ENCODE results near the gene CTNND1.

The CTNND1 gene

GRCh38 chr11:57777969-57778317, 16.3 kb downstream of the CTNND1 start:
- ChIA-PET CTCF (no interaction called here), POLR2A (ENCODE audit: low non-redundant PET) (interaction anchor here (0.6 to 1.1 kb wide), 2 partner anchors 17 to 137 kb away, joined by 3 read pairs; partner anchors contain the start of gene CTNND1)
- H3K27ac ChIP-seq = peak overlapping the region; percentile 86
- no peak for DNase-seq (ENCODE audit: low spot score)
- no peak for TF ChIP-seq CTCF (conservative IDR thresholded peaks at IDR 0.05; ENCODE audit: low read depth)

GRCh38 chr11:57778318-57779037, 16.9 kb downstream of the CTNND1 start:
- peak; percentile 91 for DNase-seq (ENCODE audit: low spot score)
- no peak for TF ChIP-seq CTCF (conservative IDR thresholded peaks at IDR 0.05; ENCODE audit: low read depth)
- H3K27ac ChIP-seq = peak overlapping the region; percentile 86
- ChIA-PET POLR2A (ENCODE audit: low non-redundant PET) (interaction anchor here (0.6 to 1.1 kb wide), 2 partner anchors 17 to 137 kb away, joined by 3 read pairs; partner anchors contain the start of gene CTNND1), CTCF (interaction anchor here (0.5 to 1.2 kb wide), 4 partner anchors 11 to 31 kb away, joined by 3 to 7 read pairs (median 3); partner anchors contain the start of gene BTBD18)

GRCh38 chr11:57779276-57779675, 17.7 kb downstream of the CTNND1 start:
- peak overlapping the region; percentile 33; the same call in 1 of the 2 replicates for H3K27ac ChIP-seq
- no peak for TF ChIP-seq CTCF (conservative IDR thresholded peaks at IDR 0.05; ENCODE audit: low read depth)
- DNase-seq (ENCODE audit: low spot score) = no peak
- CTCF ChIA-PET = interaction anchor here (0.5 to 1.2 kb wide), 4 partner anchors 10 to 32 kb away, joined by 3 to 7 read pairs (median 3); partner anchors contain the start of gene BTBD18
- POLR2A ChIA-PET (ENCODE audit: low non-redundant PET) = no interaction called here

GRCh38 chr11:57781529-57781943, 19.9 kb downstream of the CTNND1 start:
- peak; percentile 70 for DNase-seq (ENCODE audit: low spot score)

GRCh38 chr11:57785072-57785471, 23.5 kb downstream of the CTNND1 start:
- ChIA-PET CTCF (no interaction called here), POLR2A (ENCODE audit: low non-redundant PET) (no interaction called here)
- no peak for TF ChIP-seq CTCF (conservative IDR thresholded peaks at IDR 0.05; ENCODE audit: low read depth)
- no peak for DNase-seq (ENCODE audit: low spot score)
- H3K27ac ChIP-seq = 0 out of 2 replicates have a peak overlapping the region, but pooled peaks have one; percentile 39

More at GRCh38 chr11:57781529-57781943, 19.9 kb downstream of the CTNND1 start:
- H3K27ac ChIP-seq = peak overlapping the region; percentile 46; the same call in 1 of the 2 replicates
- ChIA-PET POLR2A (ENCODE audit: low non-redundant PET) (no interaction called here), CTCF (interaction anchor here (0.6 to 1.1 kb wide), 2 partner anchors 19 to 101 kb away, joined by 3 to 4 read pairs; partner anchors contain the start of gene CTNND1)
- TF ChIP-seq CTCF (conservative IDR thresholded peaks at IDR 0.05; ENCODE audit: low read depth) = no peak

- H3K27ac ChIP-seq = peak overlapping the region; percentile 60
- ChIA-PET POLR2A (ENCODE audit: low non-redundant PET) (no interaction called here), CTCF (no interaction called here)
- TF ChIP-seq CTCF (conservative IDR thresholded peaks at IDR 0.05; ENCODE audit: low read depth) = no peak
- no peak for DNase-seq (ENCODE audit: low spot score)
These were observed 24.8 kb downstream of the CTNND1 start for GRCh38 chr11:57786436-57786835.
